ENCODE measurements around the gene TMEM132A. TPM values are rescaled to one million over a fixed set of nuclear protein-coding genes. Genes with fewer than 3 reads are reported as not detected.

The TMEM132A gene
- total and polyA plus RNA-seq, 8 donors: 8.4 to 142 (median 27.2) TPM

DNA sequence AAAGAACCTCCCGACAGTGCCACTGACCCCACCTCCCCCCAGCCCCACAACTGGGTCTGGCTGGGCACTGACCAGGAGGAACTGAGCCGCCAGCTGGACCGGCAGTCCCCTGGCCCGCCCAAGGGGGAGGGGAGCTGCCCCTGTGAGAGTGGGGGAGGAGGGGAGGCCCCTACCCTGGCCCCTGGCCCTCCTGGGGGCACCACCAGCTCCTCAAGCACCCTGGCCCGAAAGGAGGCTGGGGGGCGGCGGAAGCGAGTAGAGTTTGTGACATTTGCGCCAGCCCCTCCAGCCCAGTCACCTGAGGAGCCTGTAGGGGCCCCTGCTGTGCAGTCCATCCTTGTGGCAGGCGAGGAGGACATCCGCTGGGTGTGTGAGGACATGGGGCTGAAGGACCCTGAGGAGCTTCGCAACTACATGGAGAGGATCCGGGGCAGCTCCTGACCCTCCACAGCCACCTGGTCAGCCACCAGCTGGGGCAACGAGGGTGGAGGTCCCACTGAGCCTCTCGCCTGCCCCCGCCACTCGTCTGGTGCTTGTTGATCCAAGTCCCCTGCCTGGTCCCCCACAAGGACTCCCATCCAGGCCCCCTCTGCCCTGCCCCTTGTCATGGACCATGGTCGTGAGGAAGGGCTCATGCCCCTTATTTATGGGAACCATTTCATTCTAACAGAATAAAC is 12.3 kb downstream of the TMEM132A start:
- Histone ChIP-seq H3K4me3 (no peak overlapping the region), H3K27me3 (peaks cover 0 to 2% (median 0%) of the 10 kb centered on the region in 3 donors), H3K9me3 (no peaks in the 10 kb centered on the region), H3K27ac (peak overlapping the region in 3 of 5 donors; percentile 22 to 46 (median 38)), H3K4me1 (peaks cover 3 to 19% (median 14%) of the 10 kb centered on the region in 4 donors), H3K36me3 (peaks cover 12 to 64% (median 64%) of the 10 kb centered on the region in 4 donors)
- no peak for DNase-seq
- TF ChIP-seq POLR2AphosphoS5 (IDR thresholded peaks at IDR 0.05) (no peak), POLR2A (IDR thresholded peaks at IDR 0.05) (no peak), EP300 (IDR thresholded peaks at IDR 0.05) (no peak)
- TF ChIP-seq, protein P1, sequence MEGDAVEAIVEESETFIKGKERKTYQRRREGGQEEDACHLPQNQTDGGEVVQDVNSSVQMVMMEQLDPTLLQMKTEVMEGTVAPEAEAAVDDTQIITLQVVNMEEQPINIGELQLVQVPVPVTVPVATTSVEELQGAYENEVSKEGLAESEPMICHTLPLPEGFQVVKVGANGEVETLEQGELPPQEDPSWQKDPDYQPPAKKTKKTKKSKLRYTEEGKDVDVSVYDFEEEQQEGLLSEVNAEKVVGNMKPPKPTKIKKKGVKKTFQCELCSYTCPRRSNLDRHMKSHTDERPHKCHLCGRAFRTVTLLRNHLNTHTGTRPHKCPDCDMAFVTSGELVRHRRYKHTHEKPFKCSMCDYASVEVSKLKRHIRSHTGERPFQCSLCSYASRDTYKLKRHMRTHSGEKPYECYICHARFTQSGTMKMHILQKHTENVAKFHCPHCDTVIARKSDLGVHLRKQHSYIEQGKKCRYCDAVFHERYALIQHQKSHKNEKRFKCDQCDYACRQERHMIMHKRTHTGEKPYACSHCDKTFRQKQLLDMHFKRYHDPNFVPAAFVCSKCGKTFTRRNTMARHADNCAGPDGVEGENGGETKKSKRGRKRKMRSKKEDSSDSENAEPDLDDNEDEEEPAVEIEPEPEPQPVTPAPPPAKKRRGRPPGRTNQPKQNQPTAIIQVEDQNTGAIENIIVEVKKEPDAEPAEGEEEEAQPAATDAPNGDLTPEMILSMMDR (IDR thresholded peaks at IDR 0.05): no peak
- intact Hi-C loops (cut with DNase I; ENCODE audit: low total_unique reads): no loop called here
- 86 to 91% (median 86%) methylated on average over 8 to 18 of the region's 18 CpGs for WGBS, 5 donors

DNA sequence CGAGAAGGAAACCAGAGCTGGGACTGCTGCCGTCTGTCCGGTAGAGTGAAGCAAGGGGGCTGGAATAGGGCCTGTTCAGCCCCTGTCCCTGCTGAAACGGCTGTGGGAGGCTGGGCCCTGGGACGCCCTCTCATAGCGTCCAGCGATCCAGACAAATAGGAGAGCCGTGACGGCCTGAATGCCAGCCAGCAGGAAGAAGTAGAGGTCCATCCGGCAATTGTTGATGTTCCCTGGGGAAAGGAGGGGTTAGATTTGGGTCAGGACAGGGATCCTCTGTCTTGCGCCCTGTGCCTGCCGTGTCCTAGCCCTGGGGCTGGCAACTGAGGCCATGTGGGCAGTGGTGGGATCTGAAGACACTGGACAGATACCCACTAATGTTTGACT is 12.9 kb downstream of the TMEM132A start:
- intact Hi-C loops (cut with DNase I; ENCODE audit: low total_unique reads): no loop called here
- no peaks in the 10 kb centered on the region for H3K27me3 ChIP-seq
- H3K36me3 ChIP-seq: peaks cover 12 to 65% (median 64%) of the 10 kb centered on the region in 4 donors
- DNase-seq: no peak
- WGBS, 5 donors: 62 to 76% (median 69%) methylated on average over 12 of the region's 12 CpGs
- H3K9me3 ChIP-seq: no peaks in the 10 kb centered on the region
- no peak for TF ChIP-seq EP300 (IDR thresholded peaks at IDR 0.05)
- TF ChIP-seq POLR2A (IDR thresholded peaks at IDR 0.05): no peak
- TF ChIP-seq POLR2AphosphoS5 (IDR thresholded peaks at IDR 0.05): no peak
- TF ChIP-seq, protein P1 (IDR thresholded peaks at IDR 0.05): no peak
- peak overlapping the region in 2 of 5 donors; percentile 22 to 46 for H3K27ac ChIP-seq
- H3K4me3 ChIP-seq: no peak overlapping the region
- peaks cover 6 to 24% (median 19%) of the 10 kb centered on the region in 4 donors for H3K4me1 ChIP-seq

DNA sequence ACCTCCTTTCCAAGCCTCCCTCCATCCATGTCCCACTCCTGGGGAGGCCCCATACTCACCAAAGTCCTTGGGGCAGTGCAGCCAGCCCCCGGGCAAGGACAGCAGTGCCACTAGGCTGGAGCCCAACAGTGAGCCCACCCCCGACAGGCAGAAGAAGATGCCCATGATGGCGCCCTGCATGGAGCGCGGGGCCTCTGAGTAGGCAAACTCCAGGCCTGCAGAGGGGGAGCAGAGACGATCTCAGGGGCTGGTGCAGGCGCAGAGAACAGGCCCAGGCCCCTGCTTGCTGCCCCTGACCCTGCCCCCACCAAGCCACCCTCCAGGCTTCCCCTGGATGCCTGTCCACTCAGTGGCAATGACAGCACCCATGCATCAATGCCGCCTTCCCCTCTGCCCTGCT is 13.6 kb downstream of the TMEM132A start:
- WGBS, 5 donors: 90 to 98% (median 94%) methylated on average over 3 to 8 of the region's 8 CpGs
- TF ChIP-seq POLR2A (IDR thresholded peaks at IDR 0.05): no peak
- TF ChIP-seq EP300 (IDR thresholded peaks at IDR 0.05): no peak
- TF ChIP-seq, protein P1 (IDR thresholded peaks at IDR 0.05): no peak
- no peak for TF ChIP-seq POLR2AphosphoS5 (IDR thresholded peaks at IDR 0.05)
- Histone ChIP-seq H3K36me3 (peaks cover 12 to 71% (median 70%) of the 10 kb centered on the region in 4 donors), H3K9me3 (no peaks in the 10 kb centered on the region), H3K27ac (peak overlapping the region in 1 of 5 donors; percentile 22), H3K27me3 (no peaks in the 10 kb centered on the region), H3K4me1 (peaks cover 11 to 31% (median 25%) of the 10 kb centered on the region in 4 donors), H3K4me3 (no peak overlapping the region)
- no peak for DNase-seq
- intact Hi-C loops (cut with DNase I; ENCODE audit: low total_unique reads): no loop called here

DNA sequence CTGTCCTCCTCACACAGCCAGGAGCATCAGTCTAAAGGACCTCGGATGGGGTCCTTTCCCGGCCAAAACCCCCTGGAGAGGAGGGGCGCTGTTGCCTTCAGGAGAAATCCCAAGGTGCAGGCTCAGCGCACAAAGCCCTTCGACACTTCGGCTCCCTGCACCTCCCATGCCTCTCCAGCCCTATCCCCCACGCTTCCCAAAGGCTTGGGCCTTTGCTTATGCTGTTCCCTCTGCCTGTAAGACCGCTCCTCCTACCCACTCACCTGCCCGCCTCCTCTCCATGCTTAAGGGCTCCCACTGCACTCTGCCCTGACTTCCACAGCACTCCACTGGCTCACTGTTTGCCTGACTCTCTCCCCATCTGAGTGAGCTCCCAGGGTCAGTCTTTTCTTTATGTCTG is 14.2 kb downstream of the TMEM132A start:
- TF ChIP-seq POLR2AphosphoS5 (IDR thresholded peaks at IDR 0.05): no peak
- TF ChIP-seq, protein P1 (IDR thresholded peaks at IDR 0.05): no peak
- no peak for DNase-seq
- intact Hi-C loops (cut with DNase I; ENCODE audit: low total_unique reads): no loop called here
- Histone ChIP-seq H3K4me1 (peaks cover 18 to 38% (median 31%) of the 10 kb centered on the region in 4 donors), H3K4me3 (no peak overlapping the region), H3K27ac (peak overlapping the region in 2 of 5 donors; percentile 37 to 62), H3K9me3 (no peaks in the 10 kb centered on the region), H3K27me3 (no peaks in the 10 kb centered on the region), H3K36me3 (peaks cover 12 to 78% (median 74%) of the 10 kb centered on the region in 4 donors)
- 90 to 94% (median 91%) methylated on average over 9 of the region's 9 CpGs for WGBS, 5 donors

Measured in stomach (tissue), 9 donors.